Activated CD8-positive, alpha-beta T cell treated with anti-CD3 and anti-CD28 coated beads for 36 hours (primary cell): Measurements from ENCODE around the gene SPACA4. TPM values are rescaled to one million over a fixed set of nuclear protein-coding genes. Genes with fewer than 3 reads are reported as not detected.

Experiments used
- ATAC-seq: fragments of 200-7000 bp; cut with Tn5 transposase; one replicate; pipeline ENCODE4 v1.10.0; 2021; ENCODE audit warnings: mild to moderate bottlenecking, moderate library complexity
- CTCF ChIA-PET: fragments of 350-600 bp; sonication (Branson Sonifier 250); formaldehyde crosslinking; loops from one replicate; lab custom pipeline; 2021; ENCODE audit warnings: antibody characterized with exemption; lab: Charles Lee
- POLR2A ChIA-PET: fragments of 350-600 bp; sonication (Branson Sonifier 250); formaldehyde crosslinking; loops from one replicate; lab custom pipeline; 2021; ENCODE audit warnings: antibody characterized with exemption; lab: Charles Lee
- DNase-seq: peaks from one replicate; pipeline ENCODE4 v3.0.0-alpha.2; 2020
- H3K27ac Mint-ChIP-seq: one replicate; pipeline ENCODE4 v1.8.0; 2021; ENCODE audit warnings: mild to moderate bottlenecking, mixed read lengths
- H3K27me3 Mint-ChIP-seq: one replicate; pipeline ENCODE4 v1.8.0; 2021; ENCODE audit warnings: mixed read lengths
- H3K36me3 Mint-ChIP-seq: one replicate; pipeline ENCODE4 v1.8.0; 2021; ENCODE audit warnings: low read depth, mixed read lengths
- H3K4me1 Mint-ChIP-seq: one replicate; pipeline ENCODE4 v1.8.0; 2021; ENCODE audit warnings: low read depth, mixed read lengths
- H3K4me3 Mint-ChIP-seq: one replicate; pipeline ENCODE4 v1.8.0; 2021; ENCODE audit warnings: mild to moderate bottlenecking, moderate library complexity, mixed read lengths
- H3K9me3 Mint-ChIP-seq: one replicate; pipeline ENCODE4 v1.8.0; 2021; ENCODE audit warnings: mixed read lengths
- intact Hi-C: fragments of 100-400 bp; cut with micrococcal nuclease; formaldehyde crosslinking; loops from one replicate; pipeline ENCODE4 v1.10.0; 2022
- total RNA-seq, 2 experiments: library from RNA; stranded (reverse); gene quantifications; one replicate each; pipeline ENCODE4 v1.2.3, GENCODE V29; 2021
- TF ChIP-seq, protein P1 (sequence below): fragments of 200-600 bp; IDR thresholded peaks from one replicate; pipeline ENCODE4 v1.8.0; 2022; ENCODE audit warnings: antibody characterized with exemption, mild to moderate bottlenecking

The SPACA4 gene
- total RNA-seq, 2 experiments from 2014 or later = not detected

- ChIA-PET POLR2A (no interaction called here), CTCF (interaction anchor here (2.8 to 6.4 kb wide), 2 partner anchors 21 to 97 kb away, joined by 15 to 44 read pairs; no protein-coding TSS in a partner anchor)
- no peaks in the 10 kb centered on the region for H3K27me3 Mint-ChIP-seq
- no peak overlapping the region for H3K4me3 Mint-ChIP-seq
- intact Hi-C loops = no loop called here
- H3K27ac Mint-ChIP-seq = no peak overlapping the region
- H3K4me1 Mint-ChIP-seq = peaks cover 15% of the 10 kb centered on the region
- H3K9me3 Mint-ChIP-seq = no peaks in the 10 kb centered on the region
- peaks cover 2% of the 10 kb centered on the region for H3K36me3 Mint-ChIP-seq
- no peak for ATAC-seq
- no peak for DNase-seq
- TF ChIP-seq, protein P1, sequence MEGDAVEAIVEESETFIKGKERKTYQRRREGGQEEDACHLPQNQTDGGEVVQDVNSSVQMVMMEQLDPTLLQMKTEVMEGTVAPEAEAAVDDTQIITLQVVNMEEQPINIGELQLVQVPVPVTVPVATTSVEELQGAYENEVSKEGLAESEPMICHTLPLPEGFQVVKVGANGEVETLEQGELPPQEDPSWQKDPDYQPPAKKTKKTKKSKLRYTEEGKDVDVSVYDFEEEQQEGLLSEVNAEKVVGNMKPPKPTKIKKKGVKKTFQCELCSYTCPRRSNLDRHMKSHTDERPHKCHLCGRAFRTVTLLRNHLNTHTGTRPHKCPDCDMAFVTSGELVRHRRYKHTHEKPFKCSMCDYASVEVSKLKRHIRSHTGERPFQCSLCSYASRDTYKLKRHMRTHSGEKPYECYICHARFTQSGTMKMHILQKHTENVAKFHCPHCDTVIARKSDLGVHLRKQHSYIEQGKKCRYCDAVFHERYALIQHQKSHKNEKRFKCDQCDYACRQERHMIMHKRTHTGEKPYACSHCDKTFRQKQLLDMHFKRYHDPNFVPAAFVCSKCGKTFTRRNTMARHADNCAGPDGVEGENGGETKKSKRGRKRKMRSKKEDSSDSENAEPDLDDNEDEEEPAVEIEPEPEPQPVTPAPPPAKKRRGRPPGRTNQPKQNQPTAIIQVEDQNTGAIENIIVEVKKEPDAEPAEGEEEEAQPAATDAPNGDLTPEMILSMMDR = no peak
Measured at GRCh38 chr19:48587387-48587786, 19.2 kb upstream of the SPACA4 start.

GRCh38 chr19:48588670-48589401 is 17.7 kb upstream of the SPACA4 start:
- peak overlapping the region; percentile 36 for H3K27ac Mint-ChIP-seq
- H3K36me3 Mint-ChIP-seq = peaks cover 2% of the 10 kb centered on the region
- intact Hi-C loops = no loop called here
- ChIA-PET CTCF (interaction anchor here (0.6 to 6.4 kb wide), 22 partner anchors 9 to 302 kb away, joined by 3 to 44 read pairs (median 4); no protein-coding TSS in a partner anchor), POLR2A (interaction anchor here (0.6 to 1.5 kb wide), 5 partner anchors 25 to 129 kb away, joined by 3 to 6 read pairs (median 3); partner anchors contain the start of genes RPL18 and SPHK2)
- H3K27me3 Mint-ChIP-seq = no peaks in the 10 kb centered on the region
- peaks cover 15% of the 10 kb centered on the region for H3K4me1 Mint-ChIP-seq
- ATAC-seq = peak; percentile 87
- H3K4me3 Mint-ChIP-seq = peak overlapping the region; percentile 38
- TF ChIP-seq, protein P1 = peak; percentile 88
- DNase-seq = peak; percentile 94
- no peaks in the 10 kb centered on the region for H3K9me3 Mint-ChIP-seq

GRCh38 chr19:48591021-48591420 is 15.5 kb upstream of the SPACA4 start:
- Mint-ChIP-seq H3K36me3 (no peaks in the 10 kb centered on the region), H3K27ac (no peak overlapping the region), H3K4me3 (no peak overlapping the region), H3K4me1 (peaks cover 10% of the 10 kb centered on the region), H3K9me3 (no peaks in the 10 kb centered on the region), H3K27me3 (no peaks in the 10 kb centered on the region)
- TF ChIP-seq, protein P1 = no peak
- DNase-seq (no peak), ATAC-seq (no peak)
- intact Hi-C loops = no loop called here
- CTCF ChIA-PET = interaction anchor here (1.1 to 6.4 kb wide), 3 partner anchors 18 to 257 kb away, joined by 4 to 44 read pairs (median 5); no protein-coding TSS in a partner anchor
- POLR2A ChIA-PET = interaction anchor here (1.6 kb wide), 1 partner anchor 83 kb away, joined by 3 read pairs; no protein-coding TSS in a partner anchor

DNA sequence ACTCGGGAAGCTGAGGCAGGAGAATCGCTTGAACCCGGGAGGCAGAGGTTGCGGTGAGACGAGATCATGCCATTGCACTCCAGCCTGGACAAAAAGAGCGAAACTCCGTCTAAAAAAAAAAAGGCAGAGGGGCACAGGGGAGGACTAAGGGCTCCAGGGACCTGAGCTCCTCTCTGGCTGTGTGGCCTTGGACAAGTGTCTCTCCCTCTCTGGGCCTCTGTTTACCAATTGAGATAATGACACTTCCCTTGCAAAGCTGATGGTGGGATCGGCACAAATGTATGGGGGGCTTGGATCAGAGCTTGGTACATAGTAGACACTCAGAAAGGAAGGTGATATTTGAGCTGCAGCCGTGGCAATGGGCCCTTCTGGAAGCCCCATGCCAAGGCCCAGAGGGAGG is 11.4 kb upstream of the SPACA4 start:
- TF ChIP-seq, protein P1 = no peak
- ATAC-seq = no peak
- no peaks in the 10 kb centered on the region for H3K36me3 Mint-ChIP-seq
- H3K4me3 Mint-ChIP-seq = peak overlapping the region; percentile 71
- intact Hi-C loops = no loop called here
- ChIA-PET POLR2A (interaction anchor here (2.4 kb wide), 1 partner anchor 21 kb away, joined by 11 read pairs; no protein-coding TSS in a partner anchor), CTCF (interaction anchor here (1.1 to 3.4 kb wide), 4 partner anchors 11 to 105 kb away, joined by 3 to 13 read pairs (median 10); no protein-coding TSS in a partner anchor)
- H3K27me3 Mint-ChIP-seq = no peaks in the 10 kb centered on the region
- no peaks in the 10 kb centered on the region for H3K4me1 Mint-ChIP-seq
- DNase-seq = no peak
- H3K27ac Mint-ChIP-seq = no peak overlapping the region
- no peaks in the 10 kb centered on the region for H3K9me3 Mint-ChIP-seq
